HCT116 (cell line): ENCODE results near the gene HYOU1.

Experiments used
- CEBPB ChIP-seq: IDR thresholded peaks from 2 replicates; pipeline ENCODE4 v1.6.1; 2012; ENCODE audit warnings: low read depth
- POLR2A ChIP-seq: IDR thresholded peaks from 2 replicates; pipeline ENCODE4 v1.7.0; 2011; ENCODE audit warnings: borderline replicate concordance; ENCODE audit not compliant: insufficient read depth, insufficient read length; ENCODE audit errors: extremely low read depth
- REST ChIP-seq: IDR thresholded peaks from 2 replicates; pipeline ENCODE4 v1.6.1; 2012; ENCODE audit warnings: low read depth
- TF ChIP-seq, protein P1 (sequence below), 3 experiments: fragments of 200-600 bp in 1 of 3; sonication (generic) in 1 of 3; IDR thresholded peaks in 2 of 3; conservative IDR thresholded peaks in 1 of 3; 2 replicates each; pipeline ENCODE4 v1.5.1; 2012 to 2017; ENCODE audit warnings: low read depth in 2 of 3, low read length in 2 of 3, antibody characterized with exemption in 1 of 3, borderline replicate concordance in 1 of 3, control low read depth in 1 of 3, mild to moderate bottlenecking in 1 of 3, mixed read lengths in 1 of 3, mixed run types in 1 of 3, moderate library complexity in 1 of 3; ENCODE audit not compliant: insufficient read depth in 1 of 3

DNA sequence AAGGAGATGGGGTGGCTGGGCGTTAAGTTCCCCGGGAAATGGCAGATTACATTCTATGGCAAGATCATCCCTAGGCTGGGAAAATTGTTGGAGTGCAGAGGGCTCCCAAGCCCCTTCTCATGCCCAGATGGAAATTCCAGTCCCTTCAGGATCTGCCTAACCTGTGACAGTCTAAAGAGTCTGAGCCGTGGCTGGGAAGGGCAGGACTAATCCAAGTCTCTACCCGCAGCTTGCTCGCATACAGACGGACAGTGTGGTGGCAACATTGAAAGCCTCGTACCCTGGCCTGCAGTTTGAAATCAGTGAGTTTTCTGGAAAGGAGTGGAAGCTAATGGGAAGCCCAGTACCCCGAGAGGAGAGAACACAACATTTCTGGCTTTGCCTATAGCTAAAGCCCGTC is 31.4 kb upstream of the HYOU1 start:
- TF ChIP-seq REST (no peak), POLR2A (no peak), CEBPB (no peak)
- TF ChIP-seq, protein P1, sequence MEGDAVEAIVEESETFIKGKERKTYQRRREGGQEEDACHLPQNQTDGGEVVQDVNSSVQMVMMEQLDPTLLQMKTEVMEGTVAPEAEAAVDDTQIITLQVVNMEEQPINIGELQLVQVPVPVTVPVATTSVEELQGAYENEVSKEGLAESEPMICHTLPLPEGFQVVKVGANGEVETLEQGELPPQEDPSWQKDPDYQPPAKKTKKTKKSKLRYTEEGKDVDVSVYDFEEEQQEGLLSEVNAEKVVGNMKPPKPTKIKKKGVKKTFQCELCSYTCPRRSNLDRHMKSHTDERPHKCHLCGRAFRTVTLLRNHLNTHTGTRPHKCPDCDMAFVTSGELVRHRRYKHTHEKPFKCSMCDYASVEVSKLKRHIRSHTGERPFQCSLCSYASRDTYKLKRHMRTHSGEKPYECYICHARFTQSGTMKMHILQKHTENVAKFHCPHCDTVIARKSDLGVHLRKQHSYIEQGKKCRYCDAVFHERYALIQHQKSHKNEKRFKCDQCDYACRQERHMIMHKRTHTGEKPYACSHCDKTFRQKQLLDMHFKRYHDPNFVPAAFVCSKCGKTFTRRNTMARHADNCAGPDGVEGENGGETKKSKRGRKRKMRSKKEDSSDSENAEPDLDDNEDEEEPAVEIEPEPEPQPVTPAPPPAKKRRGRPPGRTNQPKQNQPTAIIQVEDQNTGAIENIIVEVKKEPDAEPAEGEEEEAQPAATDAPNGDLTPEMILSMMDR (IDR thresholded peaks at IDR 0.05 in 2 of 3, conservative IDR thresholded peaks at IDR 0.05 in 1 of 3; ENCODE audit: borderline replicate concordance in 1 of 3, insufficient read depth in 1 of 3, low read depth in 2 of 3, low read length in 2 of 3) = no peak
